Measurements from ENCODE around the gene PQBP1. TPM values are rescaled to one million over a fixed set of nuclear protein-coding genes. Genes with fewer than 3 reads are reported as not detected.

Gene PQBP1
- total RNA-seq, 1 experiment from 2014 or later, result 110 TPM

DNA sequence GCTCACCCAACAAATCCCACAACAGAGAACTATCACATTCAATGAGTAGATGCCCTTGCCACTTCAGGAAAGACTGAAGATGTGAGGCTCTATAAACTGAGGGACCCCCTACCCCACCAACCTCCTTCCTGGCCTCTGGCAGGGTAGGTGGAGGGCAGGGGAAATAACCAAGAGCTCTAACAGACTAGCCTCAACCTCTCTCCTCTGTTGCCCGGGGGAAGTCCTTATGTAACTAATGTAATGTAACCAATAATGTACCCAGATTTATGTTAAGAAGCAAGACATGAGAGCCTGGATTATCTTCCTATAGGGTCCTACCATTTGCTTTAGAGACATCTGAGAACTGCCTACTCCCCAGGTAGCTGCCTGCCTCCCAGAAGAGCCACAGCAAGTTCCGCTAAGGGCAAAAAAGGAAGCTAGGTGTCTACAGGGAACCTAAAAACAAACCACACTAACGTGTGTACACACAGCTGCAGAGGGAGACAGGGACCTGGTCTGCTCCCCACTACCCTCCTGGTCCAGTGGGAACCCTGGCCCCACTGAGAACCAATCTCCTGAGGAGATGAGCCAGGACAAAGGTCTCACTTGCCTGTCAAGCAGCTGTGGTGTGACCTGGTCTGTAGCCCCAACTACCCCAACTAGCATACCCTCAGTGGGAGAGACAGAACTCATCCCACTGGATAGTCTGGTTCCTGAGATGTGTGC lies 41.9 kb downstream of the PQBP1 start:
- TF ChIP-seq, protein P1, sequence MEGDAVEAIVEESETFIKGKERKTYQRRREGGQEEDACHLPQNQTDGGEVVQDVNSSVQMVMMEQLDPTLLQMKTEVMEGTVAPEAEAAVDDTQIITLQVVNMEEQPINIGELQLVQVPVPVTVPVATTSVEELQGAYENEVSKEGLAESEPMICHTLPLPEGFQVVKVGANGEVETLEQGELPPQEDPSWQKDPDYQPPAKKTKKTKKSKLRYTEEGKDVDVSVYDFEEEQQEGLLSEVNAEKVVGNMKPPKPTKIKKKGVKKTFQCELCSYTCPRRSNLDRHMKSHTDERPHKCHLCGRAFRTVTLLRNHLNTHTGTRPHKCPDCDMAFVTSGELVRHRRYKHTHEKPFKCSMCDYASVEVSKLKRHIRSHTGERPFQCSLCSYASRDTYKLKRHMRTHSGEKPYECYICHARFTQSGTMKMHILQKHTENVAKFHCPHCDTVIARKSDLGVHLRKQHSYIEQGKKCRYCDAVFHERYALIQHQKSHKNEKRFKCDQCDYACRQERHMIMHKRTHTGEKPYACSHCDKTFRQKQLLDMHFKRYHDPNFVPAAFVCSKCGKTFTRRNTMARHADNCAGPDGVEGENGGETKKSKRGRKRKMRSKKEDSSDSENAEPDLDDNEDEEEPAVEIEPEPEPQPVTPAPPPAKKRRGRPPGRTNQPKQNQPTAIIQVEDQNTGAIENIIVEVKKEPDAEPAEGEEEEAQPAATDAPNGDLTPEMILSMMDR (IDR thresholded peaks at IDR 0.05; ENCODE audit: unreplicated experiment), result no peak
- DNase-seq, result no peak
- peaks cover 33% of the 10 kb centered on the region for H3K36me3 Mint-ChIP-seq (ENCODE audit: insufficient read depth, unreplicated experiment)
- no peaks in the 10 kb centered on the region for H3K27me3 Mint-ChIP-seq (ENCODE audit: unreplicated experiment)
- no peak overlapping the region for H3K27ac Mint-ChIP-seq (ENCODE audit: unreplicated experiment)
- intact Hi-C loops (cut with micrococcal nuclease; ENCODE audit: unreplicated experiment), result loop anchor here (10.0 kb wide), 1 partner anchor 175 kb away; the partner anchor contains the start of gene GLOD5
- no peaks in the 10 kb centered on the region for H3K4me1 Mint-ChIP-seq (ENCODE audit: low read depth, unreplicated experiment)
- no peaks in the 10 kb centered on the region for H3K9me3 Mint-ChIP-seq (ENCODE audit: low read depth, unreplicated experiment)
- CTCF ChIA-PET, result interaction anchor here (1.1 kb wide), 1 partner anchor 9 kb away, joined by 4 read pairs; no protein-coding TSS in a partner anchor
- no TSS peak for BruUV-seq (replicated peaks)
- H3K4me3 Mint-ChIP-seq (ENCODE audit: low read depth, unreplicated experiment), result no peak overlapping the region

DNA sequence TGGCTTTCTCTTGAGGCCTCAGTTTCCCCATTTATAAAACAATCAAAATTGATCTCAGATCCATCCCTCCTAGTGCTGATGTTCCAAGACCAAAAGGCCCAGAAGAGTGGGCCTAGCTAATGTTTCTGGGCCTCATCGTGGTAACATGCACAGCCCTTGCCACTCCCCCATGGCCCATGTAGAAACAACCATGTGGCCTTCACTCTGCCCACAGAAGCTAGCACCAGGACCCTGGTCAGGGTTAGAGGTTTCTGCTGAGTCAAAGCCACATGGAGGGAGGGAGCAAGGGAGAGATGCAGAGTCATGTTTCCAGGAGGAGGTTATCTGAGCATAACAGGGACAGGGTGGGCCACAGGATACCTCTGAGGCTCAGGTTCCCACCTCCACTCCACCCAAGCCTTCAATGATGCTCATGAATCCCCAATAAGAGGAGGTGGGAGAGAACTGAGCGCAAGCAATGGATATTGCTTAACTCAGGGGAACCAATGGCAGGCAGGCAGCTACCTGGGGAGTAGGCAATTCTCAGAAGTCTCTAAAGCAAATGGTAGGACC lies 42.8 kb downstream of the PQBP1 start:
- Mint-ChIP-seq H3K4me1 (ENCODE audit: low read depth, unreplicated experiment) (no peaks in the 10 kb centered on the region), H3K9me3 (ENCODE audit: low read depth, unreplicated experiment) (no peaks in the 10 kb centered on the region), H3K27me3 (ENCODE audit: unreplicated experiment) (no peaks in the 10 kb centered on the region), H3K27ac (ENCODE audit: unreplicated experiment) (no peak overlapping the region), H3K36me3 (ENCODE audit: insufficient read depth, unreplicated experiment) (peaks cover 31% of the 10 kb centered on the region), H3K4me3 (ENCODE audit: low read depth, unreplicated experiment) (no peak overlapping the region)
- CTCF ChIA-PET, result interaction anchor here (0.9 to 1.1 kb wide), 2 partner anchors 10 to 17 kb away, joined by 4 to 9 read pairs; partner anchors contain the start of gene OTUD5
- intact Hi-C loops (cut with micrococcal nuclease; ENCODE audit: unreplicated experiment), result loop anchor here (10.0 kb wide), 1 partner anchor 176 kb away; the partner anchor contains the start of gene GLOD5
- BruUV-seq (replicated peaks), result no TSS peak
- TF ChIP-seq, protein P1 (IDR thresholded peaks at IDR 0.05; ENCODE audit: unreplicated experiment), result no peak
- no peak for DNase-seq

DNA sequence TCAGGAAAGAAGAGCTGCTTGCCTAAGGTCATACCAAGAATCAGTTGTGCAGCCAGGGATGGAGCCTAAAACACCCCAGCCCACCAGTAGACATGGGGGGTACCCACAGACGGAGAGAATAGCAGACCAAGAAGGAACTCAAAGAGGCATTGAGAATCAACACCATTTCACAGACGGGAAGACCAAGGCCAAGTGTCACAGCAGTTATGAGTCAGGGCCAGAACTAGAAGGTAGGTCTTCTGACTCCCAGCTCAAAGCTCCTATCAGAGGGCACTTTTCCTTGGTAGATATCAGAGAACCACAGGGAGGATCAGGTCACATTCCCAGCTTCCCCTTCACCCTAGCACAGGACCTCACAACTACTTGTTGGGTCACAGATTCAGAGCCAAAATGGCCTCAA lies 45.2 kb downstream of the PQBP1 start:
- Mint-ChIP-seq H3K4me1 (ENCODE audit: low read depth, unreplicated experiment) (no peaks in the 10 kb centered on the region), H3K9me3 (ENCODE audit: low read depth, unreplicated experiment) (no peaks in the 10 kb centered on the region)
- no TSS peak for BruUV-seq (replicated peaks)

DNA sequence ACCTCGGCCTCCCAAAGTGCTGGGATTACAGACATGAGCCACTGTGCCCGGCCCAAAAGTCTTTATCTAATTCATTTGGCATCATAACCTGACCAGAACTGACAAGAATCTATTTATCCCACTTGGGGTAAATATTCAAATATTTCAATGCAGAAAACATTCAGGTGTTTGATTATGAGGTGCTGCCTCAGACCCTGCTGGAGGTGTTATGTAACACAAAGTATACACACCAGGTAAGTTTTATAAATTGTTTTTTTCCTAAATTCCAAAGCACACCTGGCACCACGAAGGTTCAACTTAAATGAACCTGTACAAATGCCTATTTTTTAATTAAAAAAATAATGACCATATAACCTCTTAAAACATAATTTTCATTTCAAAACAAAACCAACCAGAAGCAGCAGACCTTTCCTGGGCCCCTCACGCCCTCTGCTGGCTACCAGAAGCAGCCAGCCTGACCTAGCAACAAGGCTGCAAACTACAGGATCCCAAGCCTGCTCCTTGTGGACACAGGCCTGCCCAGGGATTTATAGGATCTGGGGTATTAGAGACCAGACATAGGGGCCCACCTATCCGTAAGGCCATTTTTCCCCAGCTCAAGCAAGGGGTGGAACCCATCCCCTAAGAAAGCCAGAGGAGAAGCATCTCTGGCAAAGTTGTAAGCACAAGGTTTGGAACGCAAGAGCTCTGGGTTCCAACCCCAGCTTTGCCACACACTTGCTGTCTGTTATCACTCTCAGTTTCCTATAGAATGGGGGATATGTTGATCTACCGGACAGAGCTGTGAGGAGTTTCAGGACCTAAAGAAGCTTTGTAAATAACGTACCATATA lies 48.0 kb downstream of the PQBP1 start:
- CTCF ChIA-PET, result no interaction called here
- no peak overlapping the region for H3K4me3 Mint-ChIP-seq (ENCODE audit: low read depth, unreplicated experiment)
- intact Hi-C loops (cut with micrococcal nuclease; ENCODE audit: unreplicated experiment), result loop anchor here (10.0 kb wide), 1 partner anchor 181 kb away; the partner anchor contains the start of gene GLOD5
- H3K36me3 Mint-ChIP-seq (ENCODE audit: insufficient read depth, unreplicated experiment), result peaks cover 17% of the 10 kb centered on the region
- H3K4me1 Mint-ChIP-seq (ENCODE audit: low read depth, unreplicated experiment), result no peaks in the 10 kb centered on the region
- DNase-seq, result peak; percentile 62
- no peak overlapping the region for H3K27ac Mint-ChIP-seq (ENCODE audit: unreplicated experiment)
- H3K9me3 Mint-ChIP-seq (ENCODE audit: low read depth, unreplicated experiment), result no peaks in the 10 kb centered on the region
- BruUV-seq (replicated peaks), result no TSS peak
- TF ChIP-seq, protein P1 (IDR thresholded peaks at IDR 0.05; ENCODE audit: unreplicated experiment), result peak; percentile 66
- no peaks in the 10 kb centered on the region for H3K27me3 Mint-ChIP-seq (ENCODE audit: unreplicated experiment)

More for the DNA sequence above, 45.2 kb downstream of the PQBP1 start:
- Mint-ChIP-seq H3K4me3 (ENCODE audit: low read depth, unreplicated experiment) (no peak overlapping the region), H3K27me3 (ENCODE audit: unreplicated experiment) (no peaks in the 10 kb centered on the region), H3K27ac (ENCODE audit: unreplicated experiment) (no peak overlapping the region), H3K36me3 (ENCODE audit: insufficient read depth, unreplicated experiment) (peaks cover 26% of the 10 kb centered on the region)
- no peak for DNase-seq
- CTCF ChIA-PET, result no interaction called here
- intact Hi-C loops (cut with micrococcal nuclease; ENCODE audit: unreplicated experiment), result loop anchor here (10.0 kb wide), 1 partner anchor 178 kb away; the partner anchor contains the start of gene GLOD5
- TF ChIP-seq, protein P1 (IDR thresholded peaks at IDR 0.05; ENCODE audit: unreplicated experiment), result no peak

Data from Calu3 (cell line).